ENCODE measurements around the gene SOWAHB. TPM values are rescaled to one million over a fixed set of nuclear protein-coding genes. Genes with fewer than 3 reads are reported as not detected.

Gene SOWAHB
- total RNA-seq, 1 donor from 2014 or later: 0.11 TPM

DNA sequence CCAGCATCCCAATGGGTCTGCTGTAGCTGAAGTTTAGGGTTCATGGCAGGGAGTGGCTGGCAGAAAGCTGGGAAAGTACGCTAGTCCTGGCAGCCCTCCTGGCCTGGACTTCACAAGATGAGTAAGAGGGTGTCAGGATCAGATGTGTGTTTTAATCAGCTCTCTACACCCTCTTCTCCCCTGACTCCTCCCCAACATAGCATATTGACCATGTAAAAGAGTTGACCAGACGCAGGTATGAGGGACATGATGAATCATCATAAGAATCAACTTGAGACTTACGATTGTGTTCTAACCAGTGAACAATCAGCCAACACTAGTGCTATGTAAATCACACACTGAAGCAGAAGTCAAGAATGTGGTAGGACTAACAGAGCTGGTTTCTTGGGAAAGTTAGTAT lies 5.3 kb downstream of the SOWAHB start:
- Mint-ChIP-seq H3K27me3 (ENCODE audit: insufficient read depth, low read depth) (peaks cover 13% of the 10 kb centered on the region), H3K27ac (no peak overlapping the region), H3K4me1 (no peaks in the 10 kb centered on the region), H3K36me3 (no peaks in the 10 kb centered on the region), H3K4me3 (no peak overlapping the region), H3K9me3 (peaks cover 4% of the 10 kb centered on the region)
- H3K27me3 ChIP-seq: peaks cover 68% of the 10 kb centered on the region
- TF ChIP-seq EZH2phosphoT487 (IDR thresholded peaks at IDR 0.05): no peak
- no peak for TF ChIP-seq EZH2 (IDR thresholded peaks at IDR 0.05)
- no peak for TF ChIP-seq CTCF (IDR thresholded peaks at IDR 0.05)
- peaks cover 11% of the 10 kb centered on the region for H3F3A ChIP-seq (ENCODE audit: low read depth)
- no peak for DNase-seq (ENCODE audit: low spot score)
- no peaks in the 10 kb centered on the region for H4K20me1 ChIP-seq (ENCODE audit: low read depth)
- H3K9ac ChIP-seq: no peak overlapping the region
- no peak overlapping the region for H3K27ac ChIP-seq
- no peak overlapping the region for H3K4me3 ChIP-seq
- no peaks in the 10 kb centered on the region for H3K36me3 ChIP-seq
- no peak overlapping the region for H3K4me2 ChIP-seq
- no peaks in the 10 kb centered on the region for H3K9me3 ChIP-seq (ENCODE audit: low read depth)
- H3K4me1 ChIP-seq: peaks cover 7% of the 10 kb centered on the region
- no peak overlapping the region for H2AFZ ChIP-seq (replicated peaks)
- H3K79me2 ChIP-seq (ENCODE audit: low read depth): no peaks in the 10 kb centered on the region

GRCh38 chr4:76892001-76892400 lies 5.9 kb downstream of the SOWAHB start:
- Histone ChIP-seq H3K27me3 (peaks cover 62% of the 10 kb centered on the region), H3K4me2 (no peak overlapping the region), H3K9me3 (ENCODE audit: low read depth) (no peaks in the 10 kb centered on the region), H3K27ac (no peak overlapping the region), H2AFZ (replicated peaks) (no peak overlapping the region), H3F3A (ENCODE audit: low read depth) (peaks cover 6% of the 10 kb centered on the region), H3K4me1 (peaks cover 11% of the 10 kb centered on the region), H3K79me2 (ENCODE audit: low read depth) (no peaks in the 10 kb centered on the region), H3K4me3 (no peak overlapping the region), H4K20me1 (ENCODE audit: low read depth) (no peaks in the 10 kb centered on the region), H3K9ac (no peak overlapping the region), H3K36me3 (no peaks in the 10 kb centered on the region)
- no peak for DNase-seq (ENCODE audit: low spot score)
- no peaks in the 10 kb centered on the region for H3K36me3 Mint-ChIP-seq
- TF ChIP-seq EZH2phosphoT487 (IDR thresholded peaks at IDR 0.05): no peak
- TF ChIP-seq EZH2 (IDR thresholded peaks at IDR 0.05): no peak
- no peak for TF ChIP-seq CTCF (IDR thresholded peaks at IDR 0.05)
- H3K4me3 Mint-ChIP-seq: no peak overlapping the region
- no peaks in the 10 kb centered on the region for H3K4me1 Mint-ChIP-seq
- H3K9me3 Mint-ChIP-seq: peaks cover 6% of the 10 kb centered on the region
- no peak overlapping the region for H3K27ac Mint-ChIP-seq
- H3K27me3 Mint-ChIP-seq (ENCODE audit: insufficient read depth, low read depth): peaks cover 13% of the 10 kb centered on the region

DNA sequence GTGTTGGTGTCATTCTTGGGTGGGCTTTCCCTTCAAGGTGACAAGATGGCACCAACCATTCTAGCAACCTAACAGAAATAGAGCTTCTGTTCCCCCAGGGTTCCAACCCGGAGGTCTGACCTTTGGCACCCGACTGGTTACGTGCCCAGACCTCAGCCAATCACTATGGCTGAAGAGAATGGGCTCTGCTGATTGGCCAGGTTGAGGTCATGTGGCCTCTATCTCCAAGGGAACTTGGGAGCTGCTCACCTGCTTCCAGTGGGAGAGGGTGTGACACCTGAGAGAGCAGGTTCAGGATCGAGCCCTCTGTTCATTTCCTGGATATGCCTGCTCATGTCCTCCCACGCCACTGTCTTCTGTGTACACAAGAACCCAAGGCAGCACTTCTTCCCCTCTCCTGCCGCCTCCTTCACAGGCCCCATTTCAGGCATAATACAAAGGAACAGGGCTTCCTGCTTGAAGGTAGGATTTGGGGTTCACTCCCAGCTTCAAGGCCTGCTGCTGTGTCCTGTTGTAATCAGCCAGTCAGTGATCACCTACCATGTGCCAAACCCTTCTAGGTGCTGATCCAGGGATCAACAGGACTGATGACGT lies 11.0 kb downstream of the SOWAHB start:
- TF ChIP-seq CTCF (IDR thresholded peaks at IDR 0.05) (no peak), EZH2phosphoT487 (IDR thresholded peaks at IDR 0.05) (no peak), EZH2 (IDR thresholded peaks at IDR 0.05) (no peak)
- H3K27me3 Mint-ChIP-seq (ENCODE audit: insufficient read depth, low read depth): peaks cover 3% of the 10 kb centered on the region
- no peak overlapping the region for H2AFZ ChIP-seq (replicated peaks)

More for the DNA sequence above, 11.0 kb downstream of the SOWAHB start:
- Histone ChIP-seq H3K4me3 (no peak overlapping the region), H3K27me3 (peaks cover 18% of the 10 kb centered on the region), H3K27ac (no peak overlapping the region), H3K36me3 (no peaks in the 10 kb centered on the region), H3K9me3 (ENCODE audit: low read depth) (no peaks in the 10 kb centered on the region), H3K79me2 (ENCODE audit: low read depth) (no peaks in the 10 kb centered on the region), H3K9ac (no peak overlapping the region), H3K4me2 (no peak overlapping the region), H4K20me1 (ENCODE audit: low read depth) (no peaks in the 10 kb centered on the region), H3K4me1 (peaks cover 6% of the 10 kb centered on the region), H3F3A (ENCODE audit: low read depth) (no peaks in the 10 kb centered on the region)
- no peak for DNase-seq (ENCODE audit: low spot score)
- Mint-ChIP-seq H3K27ac (no peak overlapping the region), H3K9me3 (peaks cover 2% of the 10 kb centered on the region), H3K4me3 (no peak overlapping the region), H3K36me3 (no peaks in the 10 kb centered on the region), H3K4me1 (peaks cover 3% of the 10 kb centered on the region)
